ENCODE measurements around the gene NSMCE1. TPM values are rescaled to one million over a fixed set of nuclear protein-coding genes. Genes with fewer than 3 reads are reported as not detected.
A peak's percentile ranks its signal among the peaks of the same experiment; 100 is the strongest.

NSMCE1 gene
- total and polyA plus RNA-seq, 2 of the 4 experiments (the other 2 are of a cell fraction), result 47.5 to 120 TPM

GRCh38 chr16:27221576-27222248 is 46.9 kb downstream of the NSMCE1 start:
- Histone ChIP-seq H3K14ac (replicated peaks; ENCODE audit: low read depth, low read length) (peak overlapping the region; percentile 85), H3K27me3 (ENCODE audit: control insufficient read depth, insufficient read depth, low read length) (no peaks in the 10 kb centered on the region), H3K27ac (ENCODE audit: insufficient read depth, low read length) (peak overlapping the region; percentile 75), H3K9me3 (ENCODE audit: control insufficient read depth, insufficient read depth, low read length) (no peaks in the 10 kb centered on the region), H4K8ac (ENCODE audit: low read depth in 2 of 2, low read length in 2 of 2) (peak overlapping the region; percentile 73 to 96), H2BK120ac (ENCODE audit: low read depth, low read length) (peak overlapping the region; percentile 91), H3K23ac (ENCODE audit: low read depth, low read length) (peak overlapping the region; percentile 93; the same call in 1 of the 2 replicates), H3K36me3 (ENCODE audit: control insufficient read depth, insufficient read depth, low read length) (peaks cover 23% of the 10 kb centered on the region), H3K79me1 (ENCODE audit: low read depth in 1 of 2, low read length in 2 of 2) (peaks cover 0 to 15% of the 10 kb centered on the region in 2 experiments; a peak in 2 of 4 replicates), H2BK5ac (ENCODE audit: low read depth, low read length, poor library complexity, severe bottlenecking) (peak overlapping the region; percentile 93), H3K4ac (ENCODE audit: low read depth, low read length) (peak overlapping the region; percentile 98), H3K9me1 (ENCODE audit: insufficient read depth, low read length) (peaks cover 19% of the 10 kb centered on the region), H4K5ac (ENCODE audit: low read depth, low read length) (peak overlapping the region; percentile 67), H2AK9ac (replicated peaks; ENCODE audit: low read depth, low read length, poor library complexity) (peak overlapping the region; percentile 21), H3K4me3 (ENCODE audit: insufficient read depth, low read depth, low read length) (no peak overlapping the region), H3K56ac (ENCODE audit: extremely low read depth, insufficient read depth, low read length) (0 out of 2 replicates have a peak overlapping the region, but pooled peaks have one; percentile 43), H3K4me2 (ENCODE audit: low read depth, low read length) (peak overlapping the region; percentile 23), H3K18ac (ENCODE audit: low read depth, low read length) (peak overlapping the region; percentile 58), H4K20me1 (ENCODE audit: insufficient read depth, low read length) (no peaks in the 10 kb centered on the region; the same call in 1 of the 2 replicates), H2AFZ (replicated peaks; ENCODE audit: low read length, poor library complexity) (peak overlapping the region; percentile 90), H3K4me1 (ENCODE audit: control insufficient read depth, insufficient read depth, low read length) (peaks cover 26% of the 10 kb centered on the region), H2BK20ac (ENCODE audit: low read depth, low read length) (peak overlapping the region; percentile 91), H2BK15ac (ENCODE audit: low read depth, low read length) (peak overlapping the region; percentile 0; the same call in 2 of the 3 replicates), H4K91ac (ENCODE audit: insufficient read depth, low read depth, low read length) (peak overlapping the region; percentile 96), H3K9ac (ENCODE audit: low read depth, low read length) (peak overlapping the region; percentile 35), H2AK5ac (ENCODE audit: low read depth, low read length) (peak overlapping the region; percentile 5)
- ATAC-seq (ENCODE audit: low read depth), result no peak
- dilution Hi-C loops (cut with HindIII; ENCODE audit: low sequenced_read_pairs, unreplicated experiment), result no loop called here
- POLR2A ChIA-PET (ENCODE audit: unreplicated experiment), result interaction anchor here (1.2 kb wide), 1 partner anchor 18 kb away, joined by 5 read pairs; the partner anchor contains the start of gene KDM8
- intact Hi-C loops (cut with micrococcal nuclease), result loop anchor here (1.0 kb wide), 1 partner anchor 44 kb away; no protein-coding TSS in a partner anchor
- BruUV-seq (replicated peaks), result no TSS peak
- 32% methylated on average over 3 of the region's 8 CpGs; no CpG with 5 or more reads in 1 of the 2 experiments for WGBS, 2 experiments (ENCODE audit: extremely low coverage in 2 of 2, insufficient read length in 1 of 2)
- in situ Hi-C loops (cut with MboI; ENCODE audit: low sequenced_read_pairs), result no loop called here
- DNase-seq, result no peak
- TF ChIP-seq CEBPB (IDR thresholded peaks at IDR 0.05; ENCODE audit: low read depth, low read length), result no peak
- no peak for TF ChIP-seq BHLHE40 (IDR thresholded peaks at IDR 0.05; ENCODE audit: low read depth, low read length)
- no peak for TF ChIP-seq RAD21 (IDR thresholded peaks at IDR 0.05; ENCODE audit: low read length)
- no peak for TF ChIP-seq MAFK (IDR thresholded peaks at IDR 0.05; ENCODE audit: low read depth, low read length)
- no peak for TF ChIP-seq NFE2L2 (IDR thresholded peaks at IDR 0.05; ENCODE audit: low read depth, low read length)
- TF ChIP-seq RFX5 (IDR thresholded peaks at IDR 0.05; ENCODE audit: low read depth, low read length), result no peak
- no peak for TF ChIP-seq MAZ (IDR thresholded peaks at IDR 0.05; ENCODE audit: borderline replicate concordance, low read depth, low read length)
- TF ChIP-seq RCOR1 (IDR thresholded peaks at IDR 0.05; ENCODE audit: insufficient replicate concordance, low read length), result no peak
- no peak for TF ChIP-seq FOS (IDR thresholded peaks at IDR 0.05; ENCODE audit: low read depth, low read length)
- no peak for TF ChIP-seq USF2 (IDR thresholded peaks at IDR 0.05; ENCODE audit: low read depth, low read length)
- TF ChIP-seq POLR2A (IDR thresholded peaks at IDR 0.05; ENCODE audit: low read depth, low read length), result no peak
- TF ChIP-seq, protein P1, sequence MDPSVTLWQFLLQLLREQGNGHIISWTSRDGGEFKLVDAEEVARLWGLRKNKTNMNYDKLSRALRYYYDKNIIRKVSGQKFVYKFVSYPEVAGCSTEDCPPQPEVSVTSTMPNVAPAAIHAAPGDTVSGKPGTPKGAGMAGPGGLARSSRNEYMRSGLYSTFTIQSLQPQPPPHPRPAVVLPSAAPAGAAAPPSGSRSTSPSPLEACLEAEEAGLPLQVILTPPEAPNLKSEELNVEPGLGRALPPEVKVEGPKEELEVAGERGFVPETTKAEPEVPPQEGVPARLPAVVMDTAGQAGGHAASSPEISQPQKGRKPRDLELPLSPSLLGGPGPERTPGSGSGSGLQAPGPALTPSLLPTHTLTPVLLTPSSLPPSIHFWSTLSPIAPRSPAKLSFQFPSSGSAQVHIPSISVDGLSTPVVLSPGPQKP (IDR thresholded peaks at IDR 0.05; ENCODE audit: borderline replicate concordance, low read depth, low read length), result no peak
- CTCF ChIA-PET, result interaction anchor here (0.7 to 2.1 kb wide), 4 partner anchors 13 to 146 kb away, joined by 3 to 9 read pairs (median 4); no protein-coding TSS in a partner anchor
